A549 (cell line): ENCODE measurements around the gene DPY30.

ENCODE experiments used
- BCL3 ChIP-seq: fragments of >200 bp; sonication (Bioruptor Twin); formaldehyde crosslinking; IDR thresholded peaks from 3 replicates; pipeline ENCODE4 v1.6.1; 2016
- BHLHE40 ChIP-seq: IDR thresholded peaks from 2 replicates; pipeline ENCODE4 v1.6.1; 2012; ENCODE audit warnings: low read depth, low read length, inconsistent platforms
- CTCF ChIP-seq: fragments of >200 bp; sonication (Bioruptor Twin); formaldehyde crosslinking; IDR thresholded peaks from 3 replicates; pipeline ENCODE4 v1.5.1; 2016
- E2F6 ChIP-seq: IDR thresholded peaks from 2 replicates; pipeline ENCODE4 v1.6.1; 2012; ENCODE audit warnings: low read depth, borderline replicate concordance
- EP300 ChIP-seq, 2 experiments: fragments of >200 bp; sonication (Bioruptor Twin); formaldehyde crosslinking; IDR thresholded peaks; 2 replicates in 1 of 2; 3 replicates in 1 of 2; pipeline ENCODE4 v1.6.1; 2016 to 2017
- HMGXB4 ChIP-seq: fragments of 250-450 bp; sonication (Bioruptor Pico); IDR thresholded peaks from 2 replicates; pipeline ENCODE4 v1.5.0; 2021; ENCODE audit warnings: mild to moderate bottlenecking, moderate library complexity, borderline replicate concordance
- MAX ChIP-seq: IDR thresholded peaks from 2 replicates; pipeline ENCODE4 v1.6.1; 2012
- PHF8 ChIP-seq: fragments of 200-600 bp; sonication (generic); IDR thresholded peaks from 2 replicates; pipeline ENCODE4 v1.6.1; 2016; ENCODE audit warnings: low read depth, mild to moderate bottlenecking, antibody characterized with exemption, moderate library complexity, borderline replicate concordance
- RAD21 ChIP-seq, 2 experiments: fragments of >200 bp in 1 of 2; sonication (Bioruptor Twin) in 1 of 2; formaldehyde crosslinking in 1 of 2; IDR thresholded peaks in 1 of 2; conservative IDR thresholded peaks in 1 of 2; 2 replicates in 1 of 2; 3 replicates in 1 of 2; pipeline ENCODE4 v1.6.1; 2012 to 2018; ENCODE audit warnings: inconsistent platforms in 1 of 2
- TP53 ChIP-seq: fragments of 250-450 bp; sonication (Bioruptor Pico); IDR thresholded peaks from 2 replicates; pipeline ENCODE4 v1.5.0; 2021; ENCODE audit warnings: mild to moderate bottlenecking, moderate library complexity
- USF2 ChIP-seq: fragments of 450-650 bp; IDR thresholded peaks from 2 replicates; pipeline ENCODE4 v1.6.1; 2014; ENCODE audit warnings: antibody characterized with exemption

GRCh38 chr2:32002406-32002805 is 37.2 kb downstream of the DPY30 start:
- TF ChIP-seq E2F6 (no peak), TP53 (CRISPR knock-in tag) (no peak), RAD21 (conservative IDR thresholded peaks at IDR 0.05 in 1 of 2, IDR thresholded peaks at IDR 0.05 in 1 of 2) (no peak), PHF8 (no peak), EP300 (IDR thresholded peaks at IDR 0.05) (no peak), CTCF (no peak), MAX (no peak), BHLHE40 (no peak), BCL3 (no peak), USF2 (no peak), HMGXB4 (CRISPR knock-in tag) (no peak)
